T-cell (primary cell): Measurements from ENCODE around the gene LYPD3. TPM values are rescaled to one million over a fixed set of nuclear protein-coding genes. Genes with fewer than 3 reads are reported as not detected.

ENCODE experiments used
- ATAC-seq, 4 experiments: fragments of 200-7000 bp in 3 of 4; fragments of 150-1000 bp in 1 of 4; cut with Tn5 transposase; replicated peaks in 1 of 4; 1 replicate in 3 of 4; 2 replicates in 1 of 4; pipeline ENCODE4 v1.10.0; 2021; ENCODE audit warnings: moderate library complexity in 3 of 4, mild to moderate bottlenecking in 2 of 4, moderate number of reproducible peaks in 1 of 4
- CTCF ChIA-PET, 2 donors: fragments of 300-600 bp; sonication (Branson Sonifier 250); formaldehyde crosslinking; loops; one replicate each; lab custom pipeline; 2022; ENCODE audit warnings: antibody characterized with exemption in 2 of 2; lab: Charles Lee
- POLR2A ChIA-PET, 2 donors: fragments of 300-600 bp; sonication (Branson Sonifier 250); formaldehyde crosslinking; loops; one replicate each; lab custom pipeline; 2022; ENCODE audit warnings: antibody characterized with exemption in 2 of 2; lab: Charles Lee
- DNase-seq, 35 experiments: peaks; one replicate each; pipeline versions ENCODE4 v3.0.0 to v3.0.0-alpha.2; 2013 to 2023
- H3K27ac ChIP-seq: one replicate; pipeline ENCODE4 v1.5.1; 2013; ENCODE audit warnings: low read length
- H3K27me3 ChIP-seq, 2 experiments: replicated peaks in 1 of 2; 1 replicate in 1 of 2; 2 replicates in 1 of 2; pipeline versions ENCODE4 v1.6.1 to v1.7.0; 2013; ENCODE audit warnings: low read length in 1 of 2, mixed read lengths in 1 of 2; ENCODE audit not compliant: control insufficient read depth in 2 of 2, insufficient read depth in 2 of 2; ENCODE audit errors: extremely low read depth in 1 of 2
- H3K36me3 ChIP-seq, 2 donors: 1 replicate in 1 of 2; 2 replicates in 1 of 2; pipeline versions ENCODE4 v1.6.1 to v1.7.0; 2013; ENCODE audit warnings: low read length in 1 of 2; ENCODE audit not compliant: control insufficient read depth in 2 of 2, insufficient read depth in 1 of 2; ENCODE audit errors: extremely low read depth in 1 of 2
- H3K4me1 ChIP-seq, 2 experiments: 1 replicate in 1 of 2; 2 replicates in 1 of 2; pipeline versions ENCODE4 v1.6.1 to v1.7.0; 2013; ENCODE audit warnings: low read length in 2 of 2, mixed read lengths in 1 of 2; ENCODE audit not compliant: insufficient read depth in 2 of 2, control insufficient read depth in 1 of 2; ENCODE audit errors: extremely low read depth in 1 of 2
- H3K4me3 ChIP-seq, 2 donors: 1 replicate in 1 of 2; 2 replicates in 1 of 2; pipeline versions ENCODE4 v1.5.1 to v1.7.0; 2013; ENCODE audit warnings: mild to moderate bottlenecking in 2 of 2, low read length in 1 of 2, moderate library complexity in 1 of 2; ENCODE audit not compliant: control insufficient read depth in 1 of 2; ENCODE audit errors: extremely low read depth in 1 of 2
- H3K9me3 ChIP-seq: 2 replicates; pipeline ENCODE4 v1.7.0; 2013
- H3K27ac Mint-ChIP-seq, 2 donors: one replicate each; pipeline ENCODE4 v1.8.0; 2020 to 2021; ENCODE audit warnings: mild to moderate bottlenecking in 2 of 2, mixed read lengths in 2 of 2
- H3K27me3 Mint-ChIP-seq, 2 donors: one replicate each; pipeline ENCODE4 v1.8.0; 2021 to 2022; ENCODE audit warnings: mixed read lengths in 2 of 2
- H3K36me3 Mint-ChIP-seq: one replicate; pipeline ENCODE4 v1.8.0; 2021; ENCODE audit warnings: mixed read lengths
- H3K4me1 Mint-ChIP-seq, 3 donors: one replicate each; pipeline ENCODE4 v1.8.0; 2020 to 2022; ENCODE audit warnings: mixed read lengths in 3 of 3, mild to moderate bottlenecking in 1 of 3
- H3K4me3 Mint-ChIP-seq, 3 donors: one replicate each; pipeline ENCODE4 v1.8.0; 2020 to 2022; ENCODE audit warnings: mild to moderate bottlenecking in 3 of 3, mixed read lengths in 3 of 3, moderate library complexity in 3 of 3
- H3K9me3 Mint-ChIP-seq, 3 donors: one replicate each; pipeline ENCODE4 v1.8.0; 2020 to 2022; ENCODE audit warnings: mixed read lengths in 3 of 3
- WGBS: methylation state at CpG from one replicate; pipeline ENCODE4 v1.1.5; 2013; ENCODE audit warnings: missing lambda C conversion rate; ENCODE audit not compliant: insufficient coverage; 5-methylcytosine and 5-hydroxymethylcytosine counted together
- total RNA-seq, 35 experiments: library from RNA in 6 of 35; stranded (reverse) in 6 of 35; fragments of 120-200 nt in 1 of 35; gene quantifications; one replicate each; pipeline versions ENCODE4 v1.2.1 to v1.2.4 and lab custom pipeline; 2013 to 2026

Gene LYPD3
- total RNA-seq, 5 donors from 2014 or later (not counting 1 experiment from before 2014, with no cell fraction given) = 2.8 to 24.0 (median 4.6) TPM

- ATAC-seq (peak; percentile 81 to 89 (median 88)), DNase-seq (peak; percentile 98 to 100 (median 100))
- POLR2A ChIA-PET = interaction anchor here (0.7 to 1.3 kb wide), 6 partner anchors 24 to 291 kb away, joined by 3 to 7 read pairs (median 4); partner anchors contain the start of genes IRGQ (in 1 of the 2), SMG9 (in 1 of the 2) and ZNF576 (in 1 of the 2)
- H3K9me3 ChIP-seq = no peaks in the 10 kb centered on the region
- WGBS = under 1% methylated on average over 51 of the region's 57 CpGs
- no peaks in the 10 kb centered on the region for H3K27me3 ChIP-seq
- Mint-ChIP-seq H3K36me3 (peaks cover 6% of the 10 kb centered on the region), H3K4me3 (peak overlapping the region; percentile 88 to 95 (median 90)), H3K4me1 (peaks cover 56 to 59% (median 57%) of the 10 kb centered on the region in 3 donors), H3K27me3 (no peaks in the 10 kb centered on the region), H3K9me3 (no peaks in the 10 kb centered on the region), H3K27ac (peak overlapping the region; percentile 95 to 97)
- CTCF ChIA-PET = interaction anchor here (0.6 to 2.1 kb wide), 21 partner anchors 10 to 364 kb away, joined by 3 to 25 read pairs (median 6); partner anchors contain the start of genes IRGQ (in 1 of the 2), PHLDB3 (in 1 of the 2), ZNF283 (in 1 of the 2) and ZNF575 (in 1 of the 2)
- peak overlapping the region; percentile 67 to 96 for H3K4me3 ChIP-seq
- peaks cover 0 to 5% of the 10 kb centered on the region in 2 donors for H3K36me3 ChIP-seq
- peaks cover 18 to 54% of the 10 kb centered on the region in 2 experiments for H3K4me1 ChIP-seq
- H3K27ac ChIP-seq = peak overlapping the region; percentile 90
Observed at GRCh38 chr19:43463381-43464133, 1.9 kb downstream of the LYPD3 start.

- CTCF ChIA-PET = interaction anchor here (0.8 to 2.1 kb wide), 15 partner anchors 11 to 205 kb away, joined by 3 to 25 read pairs (median 6); partner anchors contain the start of genes PHLDB3 (in 1 of the 2) and ZNF575 (in 1 of the 2)
- H3K9me3 Mint-ChIP-seq = no peaks in the 10 kb centered on the region
- WGBS = 10% methylated on average over 32 of the region's 33 CpGs
- H3K9me3 ChIP-seq = no peaks in the 10 kb centered on the region
- peaks cover 50 to 52% (median 50%) of the 10 kb centered on the region in 3 donors for H3K4me1 Mint-ChIP-seq
- peak overlapping the region; percentile 95 to 97 for H3K27ac Mint-ChIP-seq
- DNase-seq (no peak), ATAC-seq (no peak)
- H3K36me3 ChIP-seq = peaks cover 0 to 5% of the 10 kb centered on the region in 2 donors
- H3K27me3 ChIP-seq = no peaks in the 10 kb centered on the region
- peak overlapping the region; percentile 88 to 95 (median 90) for H3K4me3 Mint-ChIP-seq
- H3K36me3 Mint-ChIP-seq = peaks cover 6% of the 10 kb centered on the region
- no peaks in the 10 kb centered on the region for H3K27me3 Mint-ChIP-seq
- peak overlapping the region; percentile 74 to 96 for H3K4me3 ChIP-seq
- peak overlapping the region; percentile 77 for H3K27ac ChIP-seq
- POLR2A ChIA-PET = interaction anchor here in 1 of 2 donors (0.7 to 1.2 kb wide), 2 partner anchors 57 to 133 kb away, joined by 3 read pairs; partner anchors contain the start of genes IRGQ and ZNF576
- peaks cover 13 to 47% of the 10 kb centered on the region in 2 experiments for H3K4me1 ChIP-seq
Observed at GRCh38 chr19:43462785-43463380, 2.5 kb downstream of the LYPD3 start.

GRCh38 chr19:43462383-43462782 is 3.0 kb downstream of the LYPD3 start:
- H3K36me3 Mint-ChIP-seq = peaks cover 6% of the 10 kb centered on the region
- Histone ChIP-seq H3K4me3 (peak overlapping the region in 1 of 2 donors; percentile 96), H3K9me3 (no peaks in the 10 kb centered on the region), H3K36me3 (peaks cover 0 to 5% of the 10 kb centered on the region in 2 donors), H3K27ac (no peak overlapping the region), H3K4me1 (peaks cover 10 to 42% of the 10 kb centered on the region in 2 experiments), H3K27me3 (no peaks in the 10 kb centered on the region)
- 100% methylated on average over 1 of the region's 7 CpGs for WGBS
- CTCF ChIA-PET = interaction anchor here (1.1 to 1.8 kb wide), 5 partner anchors 15 to 132 kb away, joined by 4 to 25 read pairs (median 6); no protein-coding TSS in a partner anchor
- POLR2A ChIA-PET = no interaction called here
- ATAC-seq (no peak), DNase-seq (no peak)
- H3K4me3 Mint-ChIP-seq = peak overlapping the region; percentile 88 to 95 (median 90)
- no peaks in the 10 kb centered on the region for H3K9me3 Mint-ChIP-seq
- H3K4me1 Mint-ChIP-seq = peaks cover 45 to 47% (median 45%) of the 10 kb centered on the region in 3 donors
- no peak overlapping the region for H3K27ac Mint-ChIP-seq
- no peaks in the 10 kb centered on the region for H3K27me3 Mint-ChIP-seq

- Mint-ChIP-seq H3K4me3 (peak overlapping the region in 1 of 3 donors; percentile 41), H3K4me1 (peaks cover 39 to 43% (median 41%) of the 10 kb centered on the region in 3 donors), H3K27me3 (no peaks in the 10 kb centered on the region), H3K9me3 (no peaks in the 10 kb centered on the region), H3K27ac (no peak overlapping the region), H3K36me3 (peaks cover 6% of the 10 kb centered on the region)
- DNase-seq (no peak), ATAC-seq (no peak)
- H3K27me3 ChIP-seq = no peaks in the 10 kb centered on the region
- ChIA-PET CTCF (interaction anchor here in 1 of 2 donors (0.9 to 1.0 kb wide), 2 partner anchors 14 to 46 kb away, joined by 3 to 5 read pairs; no protein-coding TSS in a partner anchor), POLR2A (interaction anchor here in 1 of 2 donors (0.6 kb wide), 1 partner anchor 64 kb away, joined by 3 read pairs; no protein-coding TSS in a partner anchor)
- WGBS = 87% methylated on average over 12 of the region's 12 CpGs
- no peaks in the 10 kb centered on the region for H3K9me3 ChIP-seq
- no peak overlapping the region for H3K27ac ChIP-seq
- H3K4me1 ChIP-seq = peaks cover 10 to 39% of the 10 kb centered on the region in 2 experiments
- peaks cover 0 to 5% of the 10 kb centered on the region in 2 donors for H3K36me3 ChIP-seq
- no peak overlapping the region for H3K4me3 ChIP-seq
Observed at GRCh38 chr19:43461303-43461702, 4.1 kb downstream of the LYPD3 start.

- ChIA-PET CTCF (interaction anchor here in 1 of 2 donors (0.9 to 1.0 kb wide), 2 partner anchors 14 to 47 kb away, joined by 3 to 5 read pairs; no protein-coding TSS in a partner anchor), POLR2A (interaction anchor here in 1 of 2 donors (0.6 kb wide), 1 partner anchor 65 kb away, joined by 3 read pairs; no protein-coding TSS in a partner anchor)
- no peaks in the 10 kb centered on the region for H3K27me3 Mint-ChIP-seq
- Histone ChIP-seq H3K9me3 (no peaks in the 10 kb centered on the region), H3K27ac (no peak overlapping the region), H3K27me3 (no peaks in the 10 kb centered on the region), H3K4me3 (no peak overlapping the region), H3K4me1 (peaks cover 10 to 33% of the 10 kb centered on the region in 2 experiments), H3K36me3 (peaks cover 0 to 5% of the 10 kb centered on the region in 2 donors)
- H3K36me3 Mint-ChIP-seq = peaks cover 6% of the 10 kb centered on the region
- peaks cover 31 to 35% (median 33%) of the 10 kb centered on the region in 3 donors for H3K4me1 Mint-ChIP-seq
- no peak for DNase-seq
- H3K4me3 Mint-ChIP-seq = peak overlapping the region in 1 of 3 donors; percentile 41
- WGBS = 96% methylated on average over 5 of the region's 16 CpGs
- ATAC-seq = no peak
- no peaks in the 10 kb centered on the region for H3K9me3 Mint-ChIP-seq
- no peak overlapping the region for H3K27ac Mint-ChIP-seq
Observed at GRCh38 chr19:43460362-43461016, 4.9 kb downstream of the LYPD3 start.
